Esophagus mucosa (tissue), 1 donor: ENCODE measurements around the gene BOLA2. TPM values are rescaled to one million over a fixed set of nuclear protein-coding genes. Genes with fewer than 3 reads are reported as not detected.
"Not testable (repeated sequence)": the region's sequence is repeated elsewhere in the genome, so short reads cannot be mapped to it uniquely, and the experiment has no call there.

Experiments used
- ATAC-seq: fragments of 200-7000 bp; cut with Tn5 transposase; one replicate; pipeline ENCODE4 v1.9.1; 2020
- total RNA-seq: library from RNA; stranded (reverse); gene quantifications from one replicate; pipeline ENCODE4 v1.2.4, GENCODE V29; 2023
- donor health status: DM: yes; HTN: yes; CAD: no.

The BOLA2 gene
- 6.1 TPM for total RNA-seq

- ATAC-seq = peak; percentile 93
Measured at GRCh38 chr16:29454269-29454668, at the start of gene BOLA2, which contains the start of gene SLX1B. BOLA2 (minus strand) TSS chr16:29454351; CDS start chr16:29454253, 98 bp downstream. SLX1B (plus strand) TSS chr16:29454533.

DNA sequence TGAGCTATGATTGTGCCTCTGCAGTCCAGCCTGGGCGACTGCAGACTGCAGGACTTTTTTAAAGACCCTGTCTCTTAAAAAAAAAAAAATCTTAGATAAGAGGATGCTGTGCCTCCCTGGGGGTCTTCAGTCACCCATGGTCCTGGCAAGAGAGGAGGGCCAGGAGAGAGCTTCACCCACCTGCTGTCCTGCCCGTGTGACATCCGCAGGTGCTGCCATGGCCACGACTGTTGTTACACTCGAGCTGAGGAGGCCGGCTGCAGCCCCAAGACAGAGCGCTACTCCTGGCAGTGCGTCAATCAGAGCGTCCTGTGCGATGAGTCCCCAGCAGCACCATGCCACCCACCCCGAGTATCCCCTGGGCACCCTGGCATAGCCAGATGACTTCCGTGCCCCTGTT, 28.1 kb upstream of the BOLA2 start:
- ATAC-seq = not testable (repeated sequence)

- ATAC-seq = not testable (repeated sequence)
Measured at GRCh38 chr16:29472065-29472464, 17.9 kb upstream of the BOLA2 start.

DNA sequence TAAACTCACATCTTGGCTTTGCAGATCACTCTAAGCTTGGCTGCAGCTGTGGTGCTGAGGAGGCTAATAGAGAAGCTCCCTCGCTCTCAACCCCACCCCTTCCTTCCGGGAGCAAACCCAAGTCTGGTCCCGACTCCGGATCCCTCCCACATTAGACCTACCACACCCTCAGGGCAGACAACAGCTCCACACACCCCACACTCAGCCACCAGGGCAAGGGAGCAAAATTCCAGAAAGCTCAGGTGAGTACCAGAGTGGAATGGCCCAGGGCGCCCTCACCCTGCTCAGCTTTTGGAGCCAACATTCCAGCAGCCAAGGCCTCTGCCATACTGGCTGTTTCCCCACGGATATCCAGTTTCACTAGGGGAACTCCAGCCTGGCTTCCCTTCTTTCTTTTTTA, 15.5 kb upstream of the BOLA2 start:
- peak; percentile 87 for ATAC-seq

- not testable (repeated sequence) for ATAC-seq
Measured at GRCh38 chr16:29467654-29468366, 13.7 kb upstream of the BOLA2 start.

- ATAC-seq = peak; percentile 16
Measured at GRCh38 chr16:29466904-29467303, 12.8 kb upstream of the BOLA2 start.

GRCh38 chr16:29465985-29466824, 12.1 kb upstream of the BOLA2 start:
- ATAC-seq = peak; percentile 24

- peak; percentile 27 for ATAC-seq
Measured at GRCh38 chr16:29460647-29461030, 6.5 kb upstream of the BOLA2 start.

DNA sequence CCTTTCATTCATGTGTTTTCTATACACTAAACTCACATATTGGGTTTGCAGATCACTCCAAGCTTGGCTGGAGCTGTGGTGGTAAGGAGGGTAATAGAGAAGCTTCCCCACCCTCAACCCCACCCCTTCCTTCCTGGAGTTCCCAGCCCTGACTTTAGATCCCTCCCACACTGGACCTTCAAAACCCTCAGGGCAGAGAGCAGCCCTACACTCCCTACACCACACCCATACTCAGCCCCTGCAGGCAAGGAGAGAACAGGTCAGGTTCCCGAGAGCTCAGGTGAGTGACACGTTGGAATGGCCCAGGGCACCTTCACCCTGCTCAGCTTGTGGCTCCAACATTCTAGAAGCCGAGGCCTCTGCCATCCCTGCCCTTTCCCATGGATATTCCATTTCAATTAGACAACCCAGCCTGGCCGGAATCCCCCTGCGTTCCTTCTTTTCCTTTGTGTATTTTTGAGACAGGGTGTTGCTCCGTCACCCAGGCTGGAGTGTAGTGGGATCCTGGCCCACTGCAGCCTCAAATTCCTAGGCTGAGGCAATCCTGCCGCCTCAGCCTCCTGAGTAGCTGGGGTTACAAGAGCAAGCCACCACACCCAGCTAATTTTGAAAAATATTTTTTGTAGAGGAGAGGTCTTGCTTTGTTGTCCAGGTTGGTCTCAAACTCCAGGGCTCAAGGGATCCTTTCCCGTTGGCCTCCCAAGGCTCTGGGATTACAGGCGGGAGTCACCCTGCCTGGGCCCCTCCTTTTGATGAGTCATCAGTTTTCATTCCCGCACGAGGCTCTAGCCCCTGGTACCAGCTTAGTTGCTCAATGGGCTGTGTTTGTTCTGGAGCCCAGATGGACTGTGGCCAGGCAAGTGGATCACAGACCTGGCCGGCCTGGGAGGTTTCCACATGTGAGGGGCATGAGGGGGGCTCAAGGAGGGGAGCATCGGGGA, 5.8 kb upstream of the BOLA2 start, which contains the start of gene SULT1A4:
Gene SULT1A4 (plus strand): TSS at position 208 of the 941 bp plus-strand sequence. CDS start 1,473 bp downstream, outside the sequence.
- ATAC-seq = peak; percentile 66

DNA sequence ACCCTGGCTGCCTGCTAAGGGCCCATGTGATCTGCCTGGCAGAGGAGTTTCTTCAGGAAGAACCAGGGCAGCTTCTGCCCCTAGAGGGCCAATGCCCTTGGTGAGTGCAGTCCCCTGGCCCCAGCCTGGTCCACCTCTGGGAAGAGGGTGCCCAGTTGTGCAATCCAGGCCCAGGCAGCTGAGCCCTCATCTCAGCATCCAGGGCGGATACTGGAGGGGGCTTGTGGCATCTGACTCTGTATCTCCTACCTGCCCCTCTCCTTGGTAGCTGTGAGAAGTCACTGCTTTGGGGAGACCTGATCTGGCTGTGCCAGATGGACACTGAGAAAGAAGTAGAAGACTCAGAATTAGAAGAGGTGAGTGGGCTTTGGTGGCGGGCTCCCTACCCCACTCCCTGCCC, 3.5 kb upstream of the BOLA2 start:
- not testable (repeated sequence) for ATAC-seq

- peak; percentile 75 for ATAC-seq
Measured at GRCh38 chr16:29454828-29455227, 677 bp upstream of the BOLA2 start.

DNA sequence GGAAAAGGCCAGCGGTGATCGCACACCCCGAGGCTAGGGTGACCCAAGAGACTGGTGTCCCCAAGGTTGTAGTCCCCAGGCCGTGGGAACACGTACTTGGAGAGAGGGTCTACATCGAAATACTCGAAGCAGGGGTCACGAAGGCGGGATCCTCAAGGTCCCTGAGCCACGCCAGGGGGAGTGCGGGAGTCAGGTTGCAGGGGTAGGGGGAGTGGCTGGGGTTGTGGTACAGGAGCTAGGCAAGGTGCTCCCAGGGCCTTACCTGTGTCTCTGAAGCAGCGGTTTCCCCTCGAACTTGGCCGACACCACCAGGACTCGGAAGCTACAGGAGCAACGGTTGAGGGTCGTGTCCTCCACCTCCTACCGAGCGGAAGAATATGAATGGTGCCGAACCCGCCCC, 397 bp downstream of the BOLA2 start:
- peak; percentile 29 for ATAC-seq

- not testable (repeated sequence) for ATAC-seq
Measured at GRCh38 chr16:29425390-29425789, 28.8 kb downstream of the BOLA2 start.

- ATAC-seq = not testable (repeated sequence)
Measured at GRCh38 chr16:29423587-29423986, 30.6 kb downstream of the BOLA2 start.

GRCh38 chr16:29405249-29405648, 48.9 kb downstream of the BOLA2 start:
- ATAC-seq = not testable (repeated sequence)

Other genes starting within 250 kb of the BOLA2 start
- 0.44 TPM for gene NPIPB11, start 47.6 kb downstream of the BOLA2 start, total RNA-seq
- 24.3 TPM for gene SLX1B, start 182 bp upstream of the BOLA2 start, total RNA-seq
- gene SULT1A4, start 5.6 kb upstream of the BOLA2 start, total RNA-seq = 2.2 TPM
- gene NPIPB12, start 52.1 kb upstream of the BOLA2 start, total RNA-seq = 18.8 TPM
- gene SPN, start 208.9 kb upstream of the BOLA2 start, total RNA-seq = 0.60 TPM
- gene QPRT, start 224.8 kb upstream of the BOLA2 start, total RNA-seq = 0.60 TPM